ENCODE results near the gene JMJD1C.

Gene JMJD1C

GRCh38 chr10:63252095-63252762, 213.5 kb downstream of the JMJD1C start:
- in situ Hi-C loops (cut with MboI; ENCODE audit: low sequenced_read_pairs, unreplicated experiment), result no loop called here
- no peak for DNase-seq (ENCODE audit: low spot score)
- TF ChIP-seq CTCF (IDR thresholded peaks at IDR 0.05; ENCODE audit: borderline replicate concordance, control extremely low read depth, extremely low read depth, insufficient read depth, missing control alignments), result no peak

- DNase-seq (ENCODE audit: low spot score), result no peak
- TF ChIP-seq CTCF (IDR thresholded peaks at IDR 0.05; ENCODE audit: borderline replicate concordance, control extremely low read depth, extremely low read depth, insufficient read depth, missing control alignments), result no peak
- in situ Hi-C loops (cut with MboI; ENCODE audit: low sequenced_read_pairs, unreplicated experiment), result no loop called here
These were observed 215.7 kb downstream of the JMJD1C start for GRCh38 chr10:63250032-63250431.

GRCh38 chr10:63247771-63248170, 218.0 kb downstream of the JMJD1C start:
- in situ Hi-C loops (cut with MboI; ENCODE audit: low sequenced_read_pairs, unreplicated experiment), result no loop called here
- no peak for TF ChIP-seq CTCF (IDR thresholded peaks at IDR 0.05; ENCODE audit: borderline replicate concordance, control extremely low read depth, extremely low read depth, insufficient read depth, missing control alignments)
- DNase-seq (ENCODE audit: low spot score), result no peak

DNA sequence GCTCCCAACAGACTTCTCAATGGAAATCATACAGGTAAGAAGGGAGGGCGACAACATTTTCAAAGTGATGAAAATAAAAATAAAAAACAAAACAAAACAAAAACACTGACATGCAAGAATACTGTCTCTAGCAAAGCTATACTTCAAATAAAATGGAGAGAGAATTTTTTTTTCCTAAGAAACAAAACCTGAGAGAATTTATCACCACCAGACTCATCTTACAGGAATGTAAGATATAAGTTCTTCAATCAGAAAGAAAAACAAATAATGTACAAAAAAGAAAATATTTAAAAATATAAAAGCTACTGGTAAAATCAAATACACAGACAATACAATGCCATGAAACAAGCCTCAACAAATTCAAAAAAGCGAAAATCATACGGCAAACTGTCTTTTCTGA, 219.4 kb downstream of the JMJD1C start:
- DNase-seq (ENCODE audit: low spot score), result no peak
- in situ Hi-C loops (cut with MboI; ENCODE audit: low sequenced_read_pairs, unreplicated experiment), result no loop called here
- TF ChIP-seq CTCF (IDR thresholded peaks at IDR 0.05; ENCODE audit: borderline replicate concordance, control extremely low read depth, extremely low read depth, insufficient read depth, missing control alignments), result no peak

GRCh38 chr10:63241841-63242281, 223.9 kb downstream of the JMJD1C start:
- TF ChIP-seq CTCF (IDR thresholded peaks at IDR 0.05; ENCODE audit: borderline replicate concordance, control extremely low read depth, extremely low read depth, insufficient read depth, missing control alignments), result no peak
- DNase-seq (ENCODE audit: low spot score), result no peak
- in situ Hi-C loops (cut with MboI; ENCODE audit: low sequenced_read_pairs, unreplicated experiment), result no loop called here

DNA sequence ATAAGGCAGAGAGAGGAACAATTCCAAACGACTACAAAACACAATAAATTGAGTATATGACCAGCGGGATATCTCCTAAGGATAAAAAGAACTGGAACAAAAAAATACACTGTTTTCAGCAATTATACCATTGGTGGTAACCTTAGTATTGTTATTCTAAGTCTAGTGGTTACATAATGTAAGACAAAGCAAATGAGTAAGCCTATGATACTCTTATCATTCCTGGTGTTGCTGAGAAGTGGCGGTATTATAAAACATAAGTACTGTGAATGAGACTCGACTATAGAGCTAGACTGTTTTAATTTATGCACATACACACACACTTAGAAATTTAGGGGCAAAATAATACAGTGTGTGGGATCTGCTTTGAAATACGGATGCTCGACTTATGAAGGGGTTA, 225.0 kb downstream of the JMJD1C start:
- in situ Hi-C loops (cut with MboI; ENCODE audit: low sequenced_read_pairs, unreplicated experiment), result no loop called here
- no peak for TF ChIP-seq CTCF (IDR thresholded peaks at IDR 0.05; ENCODE audit: borderline replicate concordance, control extremely low read depth, extremely low read depth, insufficient read depth, missing control alignments)
- no peak for DNase-seq (ENCODE audit: low spot score)

Data from GM13976 (cell line).